Activated CD8-positive, alpha-beta T cell treated with anti-CD3 and anti-CD28 coated beads, Interleukin-2, amount 10 ng/mL, durations not matched to agents 7 days and 5 days (primary cell): ENCODE measurements around the gene LILRB2. TPM values are rescaled to one million over a fixed set of nuclear protein-coding genes. Genes with fewer than 3 reads are reported as not detected.
"Not testable (repeated sequence)": the region's sequence is repeated elsewhere in the genome, so short reads cannot be mapped to it uniquely, and the experiment has no call there.

Experiments
- ATAC-seq: fragments of 150-1000 bp; cut with Tn5 transposase; one replicate; pipeline ENCODE4 v1.10.0; 2021; ENCODE audit warnings: moderate library complexity
- CTCF ChIA-PET: fragments of 350-600 bp; sonication (Branson Sonifier 250); formaldehyde crosslinking; loops from one replicate; lab custom pipeline; 2021; ENCODE audit warnings: antibody characterized with exemption; lab: Charles Lee
- POLR2A ChIA-PET: fragments of 350-600 bp; sonication (Branson Sonifier 250); formaldehyde crosslinking; loops from one replicate; lab custom pipeline; 2021; ENCODE audit warnings: antibody characterized with exemption; lab: Charles Lee
- DNase-seq: peaks from one replicate; pipeline ENCODE4 v3.0.0-alpha.2; 2020
- H3K27ac Mint-ChIP-seq: one replicate; pipeline ENCODE4 v1.8.0; 2021; ENCODE audit warnings: mild to moderate bottlenecking, mixed read lengths
- H3K27me3 Mint-ChIP-seq: one replicate; pipeline ENCODE4 v1.8.0; 2021; ENCODE audit warnings: low read depth, mixed read lengths
- H3K36me3 Mint-ChIP-seq: one replicate; pipeline ENCODE4 v1.8.0; 2021; ENCODE audit warnings: low read depth, mixed read lengths
- H3K4me1 Mint-ChIP-seq: one replicate; pipeline ENCODE4 v1.8.0; 2021; ENCODE audit warnings: low read depth, mixed read lengths
- H3K4me3 Mint-ChIP-seq: one replicate; pipeline ENCODE4 v1.8.0; 2021; ENCODE audit warnings: mild to moderate bottlenecking, mixed read lengths
- H3K9me3 Mint-ChIP-seq: one replicate; pipeline ENCODE4 v1.8.0; 2022; ENCODE audit warnings: mixed read lengths; ENCODE audit not compliant: insufficient read depth
- total RNA-seq, 2 experiments: library from RNA; stranded (reverse); gene quantifications; one replicate each; pipeline ENCODE4 v1.2.3, GENCODE V29; 2021

The LILRB2 gene
- total RNA-seq, 2 experiments from 2014 or later: not detected

DNA sequence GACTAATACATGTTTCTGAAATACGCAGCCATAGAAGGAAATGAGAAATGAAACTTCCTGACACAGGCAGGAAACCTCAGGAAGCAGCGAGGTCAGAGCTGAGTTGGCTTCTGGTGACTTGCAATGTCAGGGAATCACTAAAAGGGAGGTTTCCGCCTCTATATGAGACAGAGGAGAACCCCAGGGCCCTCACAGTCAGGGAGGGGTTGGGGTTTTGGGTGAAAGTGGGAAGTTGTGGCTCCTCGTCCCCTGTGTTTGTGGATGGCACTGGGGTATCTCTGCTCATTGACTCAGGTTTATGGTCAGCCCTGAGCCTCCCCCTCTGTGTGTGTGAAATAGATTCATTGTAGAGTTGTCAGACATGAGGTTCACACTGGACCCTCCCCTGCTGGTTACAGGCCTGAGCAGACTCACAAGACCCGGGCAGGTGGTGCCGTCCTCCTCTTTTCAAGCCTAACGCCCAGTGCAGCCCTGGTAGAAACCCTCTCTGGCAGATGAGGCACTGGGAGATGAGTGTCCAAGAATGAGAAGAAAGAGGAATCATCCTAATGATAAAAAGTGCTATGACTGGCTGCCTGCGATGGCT, 32.8 kb downstream of the LILRB2 start:
- H3K36me3 Mint-ChIP-seq: no peaks in the 10 kb centered on the region
- peaks cover 14% of the 10 kb centered on the region for H3K27me3 Mint-ChIP-seq
- H3K4me1 Mint-ChIP-seq: peaks cover 17% of the 10 kb centered on the region
- peak overlapping the region; percentile 38 for H3K4me3 Mint-ChIP-seq
- H3K9me3 Mint-ChIP-seq: no peaks in the 10 kb centered on the region
- ChIA-PET POLR2A (no interaction called here), CTCF (no interaction called here)
- ATAC-seq (peak; percentile 74), DNase-seq (peak; percentile 51)
- peak overlapping the region; percentile 54 for H3K27ac Mint-ChIP-seq

DNA sequence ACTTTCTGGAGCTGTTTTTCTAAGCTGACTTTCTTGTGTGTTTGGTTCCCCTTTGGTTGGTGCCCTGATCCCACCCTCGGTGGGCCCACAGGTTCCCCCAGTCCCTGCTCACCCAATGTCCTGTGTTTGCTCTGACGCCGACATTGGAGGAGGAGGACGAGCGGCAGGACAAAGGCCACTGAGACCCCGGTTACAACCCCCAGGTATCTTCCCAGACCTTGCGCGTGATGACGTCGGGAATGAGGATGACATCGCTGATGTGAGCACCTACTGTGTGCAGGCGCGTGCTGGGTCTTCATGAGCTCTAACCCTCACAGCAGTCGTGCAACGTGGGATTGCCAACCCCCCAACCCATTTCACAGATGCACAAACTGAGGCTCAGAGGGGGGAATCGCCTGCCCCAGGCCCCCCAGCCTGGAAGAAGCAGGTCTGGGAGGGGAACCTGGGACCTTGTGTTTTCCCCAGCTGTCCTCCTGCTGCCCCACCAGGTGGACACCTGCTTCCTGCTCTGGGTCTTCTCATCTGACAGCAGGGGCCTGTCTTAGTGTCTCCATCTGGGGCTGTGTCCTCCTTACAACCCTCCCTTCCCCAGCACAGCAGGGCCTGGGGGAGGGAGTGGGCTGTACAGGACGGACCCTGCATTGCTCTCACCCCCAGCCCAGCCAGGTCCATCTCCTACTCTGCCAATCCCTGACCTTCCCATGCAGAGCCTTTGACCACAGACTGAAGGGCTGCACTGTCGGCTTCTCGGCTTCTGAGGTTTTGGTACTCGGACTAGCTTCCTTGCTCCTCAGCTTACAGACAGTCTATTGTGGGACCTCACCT, 33.6 kb downstream of the LILRB2 start:
- CTCF ChIA-PET: interaction anchor here (1.1 to 1.5 kb wide), 2 partner anchors 18 to 145 kb away, joined by 3 to 9 read pairs; no protein-coding TSS in a partner anchor
- POLR2A ChIA-PET: no interaction called here
- Mint-ChIP-seq H3K4me3 (peak overlapping the region; percentile 38), H3K9me3 (no peaks in the 10 kb centered on the region), H3K27me3 (peaks cover 14% of the 10 kb centered on the region), H3K4me1 (peaks cover 24% of the 10 kb centered on the region), H3K27ac (peak overlapping the region; percentile 54), H3K36me3 (no peaks in the 10 kb centered on the region)
- DNase-seq (no peak), ATAC-seq (no peak)

- no peak overlapping the region for H3K4me3 Mint-ChIP-seq
- peaks cover 16% of the 10 kb centered on the region for H3K27me3 Mint-ChIP-seq
- H3K4me1 Mint-ChIP-seq: peaks cover 26% of the 10 kb centered on the region
- ChIA-PET CTCF (interaction anchor here (1.5 kb wide), 1 partner anchor 21 kb away, joined by 6 read pairs; no protein-coding TSS in a partner anchor), POLR2A (no interaction called here)
- H3K36me3 Mint-ChIP-seq: no peaks in the 10 kb centered on the region
- no peak overlapping the region for H3K27ac Mint-ChIP-seq
- DNase-seq: no peak
- ATAC-seq: no peak
- no peaks in the 10 kb centered on the region for H3K9me3 Mint-ChIP-seq
Observed at GRCh38 chr19:54245936-54246335, 35.0 kb downstream of the LILRB2 start.

GRCh38 chr19:54243809-54244208, 37.1 kb downstream of the LILRB2 start:
- ATAC-seq, POLR2A ChIA-PET, H3K4me3 Mint-ChIP-seq: not testable (repeated sequence)

GRCh38 chr19:54242646-54243045, 38.3 kb downstream of the LILRB2 start, which contains the start of gene LILRA6:
Gene LILRA6 (minus strand): TSS chr19:54242790.
- H3K4me1 Mint-ChIP-seq: peaks cover 15% of the 10 kb centered on the region
- H3K27ac Mint-ChIP-seq, DNase-seq, CTCF ChIA-PET, H3K9me3 Mint-ChIP-seq, H3K4me3 Mint-ChIP-seq, POLR2A ChIA-PET, H3K27me3 Mint-ChIP-seq, H3K36me3 Mint-ChIP-seq: not testable (repeated sequence)
- peak; percentile 61 for ATAC-seq

More at GRCh38 chr19:54243809-54244208, 37.1 kb downstream of the LILRB2 start:
- H3K4me1 Mint-ChIP-seq: peaks cover 24% of the 10 kb centered on the region
- H3K27ac Mint-ChIP-seq, DNase-seq, H3K36me3 Mint-ChIP-seq, H3K9me3 Mint-ChIP-seq, H3K27me3 Mint-ChIP-seq, CTCF ChIA-PET: not testable (repeated sequence)

GRCh38 chr19:54242234-54242633, 38.7 kb downstream of the LILRB2 start:
- peaks cover 12% of the 10 kb centered on the region for H3K4me1 Mint-ChIP-seq
- H3K27ac Mint-ChIP-seq, POLR2A ChIA-PET, CTCF ChIA-PET, ATAC-seq, H3K36me3 Mint-ChIP-seq, H3K4me3 Mint-ChIP-seq, H3K9me3 Mint-ChIP-seq, DNase-seq: not testable (repeated sequence)
- peaks cover 11% of the 10 kb centered on the region for H3K27me3 Mint-ChIP-seq

GRCh38 chr19:54240372-54241336, 40.3 kb downstream of the LILRB2 start:
- H3K27me3 Mint-ChIP-seq: peaks cover 20% of the 10 kb centered on the region
- POLR2A ChIA-PET, H3K9me3 Mint-ChIP-seq, H3K4me1 Mint-ChIP-seq, DNase-seq, CTCF ChIA-PET, H3K36me3 Mint-ChIP-seq, H3K4me3 Mint-ChIP-seq, ATAC-seq, H3K27ac Mint-ChIP-seq: not testable (repeated sequence)

DNA sequence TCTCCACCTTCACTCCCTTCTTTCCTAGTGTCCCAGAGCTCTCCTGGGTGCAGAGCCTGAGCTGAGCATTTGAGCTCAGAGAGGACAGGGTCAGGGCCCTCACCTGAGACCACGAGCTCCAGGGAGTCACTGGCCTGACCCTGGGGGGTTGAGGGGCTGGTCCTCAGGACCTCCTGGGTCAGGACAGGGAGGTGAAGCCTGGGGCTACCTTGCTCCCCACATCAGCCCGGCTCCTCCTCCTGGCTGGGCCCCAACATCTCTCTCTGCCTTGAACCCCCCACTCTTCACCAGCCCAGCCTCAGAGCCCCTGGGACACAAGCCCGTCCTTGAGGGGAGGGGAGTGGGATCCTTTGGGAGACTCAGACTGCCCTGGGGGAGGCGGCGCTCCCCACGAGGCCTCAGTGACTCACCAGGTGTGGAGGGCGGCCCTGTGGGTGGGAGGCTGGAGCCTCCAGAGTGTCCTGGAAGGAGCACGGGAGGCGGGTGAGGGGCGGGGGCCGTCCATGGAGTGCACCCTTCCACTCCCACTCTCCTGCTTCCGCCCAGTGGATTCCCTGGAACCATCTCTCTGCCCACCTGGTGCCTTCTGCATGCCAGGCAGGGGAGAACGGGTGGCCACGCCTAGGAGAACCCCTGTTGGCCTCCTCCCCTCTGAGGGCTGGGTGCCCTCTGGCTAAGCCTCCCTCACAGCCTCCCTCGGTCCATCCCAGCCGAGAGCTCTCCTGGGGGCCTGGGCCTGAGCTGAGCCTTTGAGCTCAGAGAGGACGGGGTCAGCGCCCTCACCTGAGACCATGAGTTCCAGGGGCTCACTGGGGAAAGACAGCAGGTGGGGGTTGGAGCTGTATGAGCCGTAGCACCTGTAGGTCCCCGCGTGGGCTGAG, 41.2 kb downstream of the LILRB2 start:
- H3K4me1 Mint-ChIP-seq, POLR2A ChIA-PET, CTCF ChIA-PET, H3K4me3 Mint-ChIP-seq, DNase-seq, H3K36me3 Mint-ChIP-seq, H3K27ac Mint-ChIP-seq, H3K9me3 Mint-ChIP-seq: not testable (repeated sequence)
- H3K27me3 Mint-ChIP-seq: peaks cover 25% of the 10 kb centered on the region
- ATAC-seq: peak; percentile 27

DNA sequence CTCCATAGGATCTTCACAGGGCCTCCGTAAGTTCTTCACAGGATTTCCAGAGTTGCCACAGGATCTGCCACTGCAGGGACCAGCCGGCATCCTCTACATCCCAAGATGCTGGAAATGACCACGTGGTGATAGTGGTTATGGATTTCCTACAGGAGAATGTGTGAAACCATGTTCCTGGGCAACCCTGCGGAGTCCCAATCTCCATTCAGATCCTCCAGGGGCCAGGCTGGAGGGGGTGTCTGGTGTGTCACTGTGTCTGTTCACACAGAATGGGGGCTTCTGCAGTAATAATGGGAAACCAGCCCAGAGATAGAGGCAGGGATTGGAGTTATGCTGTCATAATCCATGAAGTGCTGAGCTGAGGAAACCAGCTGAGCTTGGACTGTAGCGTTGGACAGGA, 47.0 kb downstream of the LILRB2 start:
- peaks cover 4% of the 10 kb centered on the region for H3K4me1 Mint-ChIP-seq
- H3K9me3 Mint-ChIP-seq: no peaks in the 10 kb centered on the region
- H3K4me3 Mint-ChIP-seq: no peak overlapping the region
- ChIA-PET CTCF (interaction anchor here (1.3 to 2.2 kb wide), 3 partner anchors 32 to 83 kb away, joined by 3 to 8 read pairs (median 6); no protein-coding TSS in a partner anchor), POLR2A (interaction anchor here (0.6 kb wide), 1 partner anchor 1883 kb away, joined by 4 read pairs; no protein-coding TSS in a partner anchor)
- H3K27me3 Mint-ChIP-seq: peaks cover 34% of the 10 kb centered on the region
- H3K27ac Mint-ChIP-seq: no peak overlapping the region
- DNase-seq (no peak), ATAC-seq (no peak)
- no peaks in the 10 kb centered on the region for H3K36me3 Mint-ChIP-seq

DNA sequence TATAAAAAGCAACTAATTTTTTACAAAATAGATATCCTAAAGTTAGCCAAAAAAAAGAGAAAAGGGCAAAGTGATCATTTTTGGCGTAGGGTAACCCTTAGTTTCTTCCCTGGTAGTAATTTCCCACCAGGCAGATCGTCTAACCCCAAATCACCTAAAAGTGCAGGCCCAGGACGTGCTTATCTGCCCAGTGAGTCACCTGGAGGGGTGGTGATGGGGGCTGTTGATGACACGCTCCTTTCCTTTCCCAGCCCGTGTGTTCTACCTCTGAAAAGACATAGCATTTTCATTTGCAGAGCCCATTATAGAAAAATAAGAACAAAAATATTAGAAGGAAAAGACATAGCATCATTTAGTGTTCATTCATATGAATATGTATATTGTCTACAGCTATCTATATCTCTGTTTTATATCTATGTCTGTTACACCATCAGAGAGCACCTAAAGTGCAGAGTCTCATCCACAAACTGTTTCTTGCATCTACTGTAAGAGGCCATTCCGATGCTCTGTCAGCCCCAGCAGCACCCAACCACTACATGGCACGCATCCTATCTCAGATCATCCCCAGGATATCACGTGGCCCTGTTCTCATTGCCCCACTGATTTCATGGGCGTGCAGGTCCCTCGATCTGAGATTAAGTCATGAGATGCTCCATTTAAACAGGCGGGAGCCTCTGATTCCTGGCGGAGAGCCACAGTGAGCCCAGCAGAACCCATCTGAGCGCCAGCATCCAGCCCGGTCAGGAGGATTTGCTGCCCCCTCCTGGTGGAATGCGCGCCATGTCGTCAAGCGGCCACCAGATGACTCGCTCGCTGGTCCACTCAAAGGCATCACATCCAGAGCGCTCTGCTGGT, 49.6 kb downstream of the LILRB2 start:
- peaks cover 4% of the 10 kb centered on the region for H3K4me1 Mint-ChIP-seq
- no peak overlapping the region for H3K4me3 Mint-ChIP-seq
- no peak overlapping the region for H3K27ac Mint-ChIP-seq
- DNase-seq (peak; percentile 90), ATAC-seq (peak; percentile 100)
- ChIA-PET CTCF (interaction anchor here (0.7 to 1.2 kb wide), 3 partner anchors 35 to 61 kb away, joined by 3 read pairs; no protein-coding TSS in a partner anchor), POLR2A (no interaction called here)
- no peaks in the 10 kb centered on the region for H3K36me3 Mint-ChIP-seq
- H3K9me3 Mint-ChIP-seq: no peaks in the 10 kb centered on the region
- H3K27me3 Mint-ChIP-seq: peaks cover 33% of the 10 kb centered on the region
